ENCODE measurements around the gene YES1.
A peak's percentile ranks its signal among the peaks of the same experiment; 100 is the strongest.
"Not testable (repeated sequence)": the region's sequence is repeated elsewhere in the genome, so short reads cannot be mapped to it uniquely, and the experiment has no call there.

The YES1 gene

DNA sequence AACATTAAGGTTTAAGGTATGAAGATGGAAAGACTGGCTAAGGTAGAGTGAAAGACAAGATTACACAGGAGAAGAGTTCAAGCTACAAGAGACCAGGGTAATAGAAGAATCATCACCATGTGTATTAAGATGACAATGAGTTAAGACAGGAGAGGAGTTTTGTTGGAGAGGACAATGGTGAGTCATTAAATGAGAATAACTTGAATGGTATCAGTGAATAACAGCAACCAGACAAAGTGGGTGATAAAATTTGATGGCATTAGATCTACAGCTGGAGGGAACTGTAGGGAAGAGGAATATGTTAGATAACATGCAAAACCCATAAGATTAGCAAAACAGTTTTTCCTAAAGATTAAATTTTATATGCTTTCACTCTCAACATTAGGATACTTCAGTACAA, 80.9 kb downstream of the YES1 start:
- Mint-ChIP-seq H3K36me3 (peaks cover 100% of the 10 kb centered on the region), H3K4me1 (peaks cover 10% of the 10 kb centered on the region), H3K9me3 (no peaks in the 10 kb centered on the region), H3K4me3 (no peak overlapping the region), H3K27ac (peak overlapping the region; percentile 20)
- no peak for ATAC-seq
- DNase-seq (ENCODE audit: low spot score in 2 of 2): no peak

- no peak for ATAC-seq
- DNase-seq (ENCODE audit: low spot score in 2 of 2): no peak
- Mint-ChIP-seq H3K36me3 (peaks cover 100% of the 10 kb centered on the region), H3K4me3 (no peak overlapping the region), H3K27ac (peak overlapping the region; percentile 20), H3K9me3 (no peaks in the 10 kb centered on the region), H3K4me1 (peaks cover 10% of the 10 kb centered on the region)
These were observed 81.3 kb downstream of the YES1 start for GRCh38 chr18:730692-731091.

GRCh38 chr18:730120-730519, 81.9 kb downstream of the YES1 start:
- not testable (repeated sequence) for H3K4me3 Mint-ChIP-seq; H3K27ac Mint-ChIP-seq; H3K9me3 Mint-ChIP-seq; DNase-seq (ENCODE audit: low spot score in 2 of 2)
- ATAC-seq: peak; percentile 66
- Mint-ChIP-seq H3K36me3 (peaks cover 100% of the 10 kb centered on the region), H3K4me1 (peaks cover 10% of the 10 kb centered on the region)

DNA sequence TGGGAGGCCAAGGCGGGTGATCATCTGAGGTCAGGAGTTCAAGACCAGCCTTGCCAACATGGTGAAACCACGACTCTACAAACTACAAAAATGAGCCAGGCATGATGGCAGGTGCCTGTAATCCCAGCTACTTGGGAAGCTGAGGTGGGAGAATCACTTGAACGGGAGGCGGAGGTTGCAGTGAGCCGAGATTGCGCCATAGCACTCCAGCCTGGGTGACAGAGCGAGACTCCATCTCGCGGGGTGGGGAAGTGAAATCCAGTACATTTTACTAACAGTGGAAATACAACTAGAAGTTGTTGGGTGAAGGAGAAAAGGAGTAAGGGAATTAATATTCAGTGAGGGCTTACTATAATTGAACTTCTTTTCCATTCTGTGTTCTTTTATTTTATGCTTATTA, 86.4 kb downstream of the YES1 start:
- ATAC-seq (no peak), DNase-seq (ENCODE audit: low spot score in 2 of 2) (no peak)
- H3K4me3 Mint-ChIP-seq: no peak overlapping the region
- peak overlapping the region; percentile 63 for H3K27ac Mint-ChIP-seq
- H3K36me3 Mint-ChIP-seq: peaks cover 90% of the 10 kb centered on the region
- peaks cover 2% of the 10 kb centered on the region for H3K4me1 Mint-ChIP-seq
- H3K9me3 Mint-ChIP-seq: no peaks in the 10 kb centered on the region

GRCh38 chr18:723541-724080, 88.4 kb downstream of the YES1 start:
- Mint-ChIP-seq H3K36me3 (peaks cover 80% of the 10 kb centered on the region), H3K4me3 (no peak overlapping the region), H3K9me3 (no peaks in the 10 kb centered on the region), H3K4me1 (no peaks in the 10 kb centered on the region), H3K27ac (peak overlapping the region; percentile 43)
- DNase-seq (ENCODE audit: low spot score in 2 of 2) (no peak), ATAC-seq (no peak)

DNA sequence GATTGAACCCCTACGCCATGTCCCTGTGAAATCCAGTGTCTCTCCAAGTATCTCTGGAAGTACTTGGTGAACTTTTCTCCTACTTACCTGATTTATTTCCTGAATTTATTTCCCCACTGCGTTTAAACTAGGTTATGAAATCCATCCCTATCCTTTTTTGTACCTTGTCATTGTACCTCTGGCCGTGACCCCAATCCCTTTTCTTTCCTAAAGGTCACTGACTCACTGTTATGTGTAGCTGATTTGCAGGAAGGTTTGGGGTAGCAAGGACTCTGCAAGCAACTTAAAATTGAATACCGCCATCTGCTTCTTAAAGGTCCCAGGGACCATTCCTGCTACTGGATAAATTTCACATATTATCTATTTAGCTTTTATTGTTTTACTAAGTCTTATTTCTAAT, 95.0 kb downstream of the YES1 start:
- Mint-ChIP-seq H3K36me3 (peaks cover 50% of the 10 kb centered on the region), H3K4me3 (no peak overlapping the region), H3K4me1 (peaks cover 30% of the 10 kb centered on the region), H3K27ac (peak overlapping the region; percentile 87), H3K9me3 (no peaks in the 10 kb centered on the region)
- no peak for ATAC-seq
- no peak for DNase-seq (ENCODE audit: low spot score in 2 of 2)

GRCh38 chr18:715626-716025, 96.4 kb downstream of the YES1 start:
- no peak for DNase-seq (ENCODE audit: low spot score in 2 of 2)
- Mint-ChIP-seq H3K9me3 (no peaks in the 10 kb centered on the region), H3K4me3 (peak overlapping the region; percentile 52), H3K27ac (peak overlapping the region; percentile 87), H3K4me1 (peaks cover 40% of the 10 kb centered on the region), H3K36me3 (peaks cover 61% of the 10 kb centered on the region)
- peak; percentile 79 for ATAC-seq

DNA sequence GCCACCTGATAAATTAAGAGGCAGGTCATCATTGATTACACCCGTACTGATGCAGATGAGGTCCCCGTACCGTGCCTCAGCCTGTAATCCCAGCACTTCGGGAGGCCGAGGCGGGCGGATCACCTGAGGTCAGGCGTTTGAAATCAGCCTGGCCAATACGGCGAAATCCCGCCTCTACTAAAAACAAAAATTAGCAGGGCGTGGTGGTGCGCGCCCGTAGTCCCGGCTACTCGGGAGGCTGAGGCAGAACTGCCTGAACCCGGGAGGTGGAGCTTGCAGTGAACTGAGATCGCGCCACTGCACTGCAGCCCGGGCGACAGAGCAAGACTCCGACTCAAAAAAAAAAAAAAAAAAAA, 98.9 kb downstream of the YES1 start:
- peaks cover 64% of the 10 kb centered on the region for H3K4me1 Mint-ChIP-seq
- peaks cover 72% of the 10 kb centered on the region for H3K36me3 Mint-ChIP-seq
- no peak for DNase-seq (ENCODE audit: low spot score in 2 of 2)
- H3K4me3 Mint-ChIP-seq: peak overlapping the region; percentile 85
- peak overlapping the region; percentile 95 for H3K27ac Mint-ChIP-seq
- no peak for ATAC-seq
- no peaks in the 10 kb centered on the region for H3K9me3 Mint-ChIP-seq

DNA sequence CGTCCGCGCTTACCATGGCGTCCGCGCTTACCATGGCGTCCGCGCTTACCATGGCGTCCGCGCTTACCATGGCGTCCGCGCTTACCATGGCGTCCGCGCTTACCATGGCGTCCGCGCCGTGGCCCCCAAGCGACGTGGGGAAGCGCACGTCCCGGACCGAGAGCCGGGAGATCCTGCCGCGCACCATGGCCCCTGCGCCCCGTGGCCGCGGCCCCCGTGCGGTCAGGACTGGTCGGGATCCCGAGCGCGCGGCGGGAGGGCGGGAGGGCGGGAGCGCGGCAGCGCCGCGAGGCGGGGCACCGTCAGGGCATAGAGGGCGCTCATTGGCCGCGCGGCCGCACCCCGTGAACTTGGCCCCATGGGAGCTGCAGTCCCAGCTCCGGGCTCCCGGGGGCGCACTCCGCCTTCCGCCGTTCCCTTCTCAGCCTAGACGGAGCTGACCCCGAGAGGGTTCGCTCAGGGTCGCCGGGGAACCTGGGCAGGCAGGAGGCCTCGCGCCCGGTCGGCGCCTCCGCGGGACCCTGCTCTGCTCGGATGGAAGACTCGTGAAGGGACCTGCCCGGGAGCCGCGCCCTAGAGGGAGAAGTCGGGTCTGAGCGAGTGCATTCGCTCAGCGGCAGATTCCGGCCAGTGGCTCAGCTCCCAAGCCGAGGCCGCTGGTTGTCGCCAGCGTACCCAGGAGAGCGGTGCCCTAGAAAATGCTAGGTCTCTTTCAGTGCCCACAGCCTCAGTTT, 99.5 kb downstream of the YES1 start, which contains the start of gene ENOSF1:
TSS of gene ENOSF1 (minus strand) at position 230 of the 734 bp plus-strand sequence. CDS start at position 187, 43 bp downstream.
- peaks cover 64% of the 10 kb centered on the region for H3K4me1 Mint-ChIP-seq
- no peaks in the 10 kb centered on the region for H3K9me3 Mint-ChIP-seq
- peak within 1 kb of the TSS; percentile 85 for H3K4me3 Mint-ChIP-seq

DNA sequence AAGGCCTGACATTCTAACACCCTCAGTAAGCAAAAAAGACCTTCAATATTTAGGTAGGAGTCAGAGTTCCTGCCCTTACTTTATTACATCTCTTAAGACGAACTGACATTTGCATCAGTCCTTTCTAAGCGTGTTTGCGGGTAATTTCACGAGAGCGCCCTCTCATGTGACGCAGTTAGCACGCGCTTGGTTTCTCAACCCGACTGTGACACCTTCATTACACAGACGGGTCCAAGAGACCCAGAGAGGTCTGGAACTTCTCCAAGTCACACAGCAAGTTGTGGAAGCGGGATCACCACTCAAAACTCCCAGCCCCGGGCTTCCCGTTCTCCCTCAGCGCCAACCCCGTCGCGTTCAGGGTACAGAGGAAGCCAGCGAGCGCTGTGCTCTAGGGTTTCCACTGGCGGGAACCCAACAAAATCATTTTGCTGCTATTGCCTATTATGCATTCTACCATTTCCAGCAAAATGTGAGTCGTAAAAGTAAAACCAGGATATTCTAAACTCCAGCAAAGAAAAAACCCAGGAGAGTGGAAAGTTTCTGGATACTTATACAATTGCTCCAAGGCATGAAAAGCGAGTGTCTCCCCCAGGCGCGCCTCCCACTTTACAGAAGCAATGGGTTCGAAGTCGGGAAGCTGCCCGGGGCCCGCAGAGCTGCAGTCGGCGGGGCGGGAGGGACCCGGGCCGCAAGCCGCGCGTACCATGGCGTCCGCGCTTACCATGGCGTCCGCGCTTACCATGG, 100.2 kb downstream of the YES1 start:
- Mint-ChIP-seq H3K27ac (peak overlapping the region; percentile 95), H3K4me1 (peaks cover 59% of the 10 kb centered on the region), H3K9me3 (no peaks in the 10 kb centered on the region), H3K36me3 (peaks cover 84% of the 10 kb centered on the region), H3K4me3 (peak overlapping the region; percentile 85)
- DNase-seq (ENCODE audit: low spot score in 2 of 2) (peak; percentile 30 to 81), ATAC-seq (peak; percentile 75)

More for the DNA sequence above, 99.5 kb downstream of the YES1 start, which contains the start of gene ENOSF1:
- Mint-ChIP-seq H3K36me3 (peaks cover 77% of the 10 kb centered on the region), H3K27ac (peak within 1 kb of the TSS; percentile 95)
- ATAC-seq: peak; percentile 81
- peak; percentile 74 to 93 for DNase-seq (ENCODE audit: low spot score in 2 of 2)

DNA sequence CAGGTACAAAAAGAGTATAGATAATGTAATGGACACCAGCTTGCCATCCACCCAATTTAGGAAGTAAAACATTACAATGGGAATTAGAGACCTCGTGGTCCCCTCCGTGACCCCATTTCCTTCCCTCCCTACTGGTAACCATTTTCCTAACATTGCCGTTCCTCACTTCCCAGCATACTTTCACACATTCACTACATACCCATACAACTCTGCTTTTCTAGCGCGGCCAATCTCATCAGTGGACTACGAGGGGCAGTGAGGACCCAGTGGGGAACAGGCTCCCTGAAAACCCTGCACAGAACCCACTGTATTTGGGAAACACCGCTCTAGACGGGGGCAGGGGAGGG, 100.8 kb downstream of the YES1 start:
- Mint-ChIP-seq H3K4me1 (peaks cover 54% of the 10 kb centered on the region), H3K4me3 (peak overlapping the region; percentile 85), H3K27ac (peak overlapping the region; percentile 95), H3K36me3 (peaks cover 85% of the 10 kb centered on the region), H3K9me3 (no peaks in the 10 kb centered on the region)
- DNase-seq (ENCODE audit: low spot score in 2 of 2) (no peak), ATAC-seq (no peak)

- Mint-ChIP-seq H3K4me3 (peak overlapping the region; percentile 85), H3K36me3 (peaks cover 86% of the 10 kb centered on the region), H3K27ac (peak overlapping the region; percentile 95), H3K9me3 (no peaks in the 10 kb centered on the region), H3K4me1 (peaks cover 48% of the 10 kb centered on the region)
- no peak for ATAC-seq
- DNase-seq (ENCODE audit: low spot score in 2 of 2): no peak
These were observed 101.4 kb downstream of the YES1 start for GRCh38 chr18:710418-711300.

- Mint-ChIP-seq H3K4me1 (peaks cover 41% of the 10 kb centered on the region), H3K27ac (no peak overlapping the region), H3K4me3 (peak overlapping the region; percentile 85), H3K36me3 (peaks cover 89% of the 10 kb centered on the region), H3K9me3 (no peaks in the 10 kb centered on the region)
- ATAC-seq (no peak), DNase-seq (ENCODE audit: low spot score in 2 of 2) (no peak)
These were observed 102.3 kb downstream of the YES1 start for GRCh38 chr18:709771-710170.

DNA sequence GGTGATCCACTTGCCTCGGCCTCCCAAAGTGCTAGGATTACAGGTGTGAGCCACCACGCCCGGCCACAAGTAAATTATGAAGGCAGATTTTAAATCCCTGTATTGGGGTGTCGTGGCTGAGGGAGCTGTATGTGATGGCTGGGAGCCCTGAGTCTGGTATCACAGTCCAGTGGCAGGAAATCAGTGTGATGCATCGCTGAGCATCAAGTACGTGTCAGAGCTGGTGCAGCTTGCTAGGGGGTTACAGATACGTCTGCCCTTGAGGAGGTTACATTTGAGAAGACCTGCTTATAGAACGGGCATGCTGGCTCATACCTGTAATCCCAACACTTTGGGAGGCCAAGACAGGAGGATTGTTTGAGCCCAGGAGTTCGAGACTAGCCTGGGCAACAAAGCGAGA, 103.9 kb downstream of the YES1 start:
- Mint-ChIP-seq H3K9me3 (no peaks in the 10 kb centered on the region), H3K36me3 (peaks cover 98% of the 10 kb centered on the region), H3K27ac (peak overlapping the region; percentile 15), H3K4me1 (peaks cover 44% of the 10 kb centered on the region), H3K4me3 (no peak overlapping the region)
- DNase-seq (ENCODE audit: low spot score in 2 of 2) (no peak), ATAC-seq (no peak)

GRCh38 chr18:706405-706804, 105.6 kb downstream of the YES1 start:
- Mint-ChIP-seq H3K27ac (no peak overlapping the region), H3K4me1 (peaks cover 50% of the 10 kb centered on the region), H3K4me3 (no peak overlapping the region), H3K36me3 (peaks cover 99% of the 10 kb centered on the region), H3K9me3 (no peaks in the 10 kb centered on the region)
- ATAC-seq (no peak), DNase-seq (ENCODE audit: low spot score in 2 of 2) (no peak)
